ENCODE data around the gene IL36B.

Gene IL36B

DNA sequence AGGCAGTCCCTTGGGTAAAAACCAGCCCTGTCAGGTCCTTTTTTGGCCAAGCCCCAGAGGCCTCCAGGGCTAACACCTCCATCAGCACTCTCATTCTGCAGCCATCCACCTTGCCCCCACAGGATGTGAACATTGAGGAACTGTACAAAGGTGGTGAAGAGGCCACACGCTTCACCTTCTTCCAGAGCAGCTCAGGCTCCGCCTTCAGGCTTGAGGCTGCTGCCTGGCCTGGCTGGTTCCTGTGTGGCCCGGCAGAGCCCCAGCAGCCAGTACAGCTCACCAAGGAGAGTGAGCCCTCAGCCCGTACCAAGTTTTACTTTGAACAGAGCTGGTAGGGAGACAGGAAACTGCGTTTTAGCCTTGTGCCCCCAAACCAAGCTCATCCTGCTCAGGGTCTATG, 22.4 kb upstream of the IL36B start:
- DNase-seq: no peak

DNA sequence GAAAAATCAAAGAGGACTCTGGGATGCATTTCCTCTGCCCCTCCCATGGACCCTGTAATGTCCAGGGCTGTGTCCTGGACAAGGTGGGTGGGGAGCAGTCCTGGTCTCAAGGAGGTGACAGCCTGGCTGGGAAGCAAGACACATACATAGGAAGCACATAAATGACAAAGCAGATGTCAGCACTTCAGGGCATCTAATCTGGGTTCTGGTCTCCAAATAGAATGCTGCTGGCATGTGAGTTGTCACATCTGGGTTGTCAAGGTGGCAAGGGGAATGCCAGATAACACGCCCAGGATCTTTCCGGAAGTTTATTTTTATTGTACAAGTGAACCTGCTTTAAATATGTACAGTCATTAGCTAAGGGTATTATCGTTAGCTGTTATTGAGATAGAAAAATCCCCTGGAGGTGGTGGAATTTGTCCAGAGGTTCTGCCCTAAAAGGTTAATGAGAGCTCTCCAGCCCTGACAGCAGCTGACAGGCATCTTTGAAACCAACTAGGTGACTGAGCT, 20.7 kb upstream of the IL36B start:
- no peak for DNase-seq

DNA sequence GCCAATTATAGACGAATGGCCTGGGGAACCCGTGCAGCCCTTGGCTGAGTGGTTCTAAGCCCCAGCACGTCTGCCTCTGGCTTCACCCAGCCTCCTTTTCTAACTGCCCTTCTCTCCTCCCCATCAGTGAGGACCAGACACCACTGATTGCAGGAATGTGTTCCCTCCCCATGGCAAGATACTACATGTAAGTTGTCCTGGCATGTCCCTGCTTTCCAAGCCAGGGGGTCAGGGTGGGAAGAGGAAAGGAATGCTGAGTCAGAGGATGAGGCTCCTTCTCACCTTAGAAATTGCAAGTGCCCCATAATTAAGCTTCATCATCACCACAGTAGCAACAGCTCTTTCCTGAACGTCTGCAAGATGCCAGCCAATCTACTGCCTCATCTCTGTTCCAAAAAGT, 19.9 kb upstream of the IL36B start:
- DNase-seq: no peak

- no peak for DNase-seq
Observed at GRCh38 chr2:113070606-113070975, 17.9 kb upstream of the IL36B start.

- DNase-seq: no peak
Observed at GRCh38 chr2:113069676-113070605, 17.3 kb upstream of the IL36B start.

- DNase-seq: no peak
Observed at GRCh38 chr2:113068706-113069485, 16.2 kb upstream of the IL36B start.

DNA sequence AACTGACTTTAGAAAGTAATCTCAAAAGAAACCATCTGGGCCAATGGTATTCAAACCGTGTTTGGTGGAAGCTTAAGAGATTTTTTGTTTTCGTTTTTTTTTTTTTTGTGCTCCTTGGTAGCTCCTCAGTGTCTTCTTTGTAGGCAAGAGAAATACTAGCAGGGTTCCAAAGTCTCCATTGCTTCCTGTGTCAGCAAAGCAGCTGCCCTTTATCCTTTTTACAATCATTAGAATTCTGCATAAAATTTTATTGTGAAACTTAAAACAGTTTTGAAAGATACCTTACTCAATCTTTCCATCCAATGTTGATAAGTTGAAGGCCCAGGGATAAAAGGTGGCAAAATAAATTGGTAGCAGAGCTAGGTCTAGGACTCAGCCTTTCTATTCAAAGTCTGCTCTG, 15.6 kb upstream of the IL36B start:
- no peak for DNase-seq

GRCh38 chr2:113067681-113068080, 15.0 kb upstream of the IL36B start, which contains the start of gene IL1F10:
TSS of gene IL1F10 (plus strand) at chr2:113067970. CDS start at chr2:113072739, 4,769 bp downstream.
- no peak for DNase-seq

DNA sequence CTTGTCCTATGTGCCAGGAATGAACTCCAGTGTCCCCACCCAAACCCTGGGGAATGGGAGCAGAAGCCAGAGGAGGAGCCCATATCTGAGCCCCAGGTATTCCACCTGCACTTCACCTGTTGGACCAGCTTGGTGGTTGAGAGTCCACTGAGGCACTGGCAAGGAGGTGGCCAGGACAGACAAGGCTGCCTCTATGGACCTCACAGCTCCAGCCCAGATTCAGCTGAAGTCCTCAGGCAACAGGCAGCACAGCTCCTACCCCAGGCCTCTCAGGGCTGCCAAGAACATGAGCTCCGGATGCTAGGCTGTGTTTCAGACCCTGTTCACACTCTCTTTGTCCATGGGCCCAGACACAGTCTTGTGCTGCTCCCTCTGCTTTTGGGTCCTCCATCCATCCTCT, 12.2 kb upstream of the IL36B start:
- DNase-seq: no peak

DNA sequence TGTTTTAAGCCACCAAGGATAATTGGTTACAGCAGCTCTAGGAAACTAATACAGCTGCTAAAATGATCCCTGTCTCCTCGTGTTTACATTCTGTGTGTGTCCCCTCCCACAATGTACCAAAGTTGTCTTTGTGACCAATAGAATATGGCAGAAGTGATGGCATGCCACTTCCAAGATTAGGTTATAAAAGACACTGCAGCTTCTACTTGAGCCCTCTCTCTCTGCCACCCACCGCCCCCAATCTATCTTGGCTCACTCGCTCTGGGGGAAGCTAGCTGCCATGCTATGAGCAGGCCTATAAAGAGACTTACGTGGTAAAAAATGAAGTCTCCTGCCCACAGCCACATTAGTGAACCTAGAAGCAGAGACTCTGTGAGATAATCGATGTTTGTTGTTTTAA, 11.6 kb upstream of the IL36B start:
- DNase-seq: no peak

DNA sequence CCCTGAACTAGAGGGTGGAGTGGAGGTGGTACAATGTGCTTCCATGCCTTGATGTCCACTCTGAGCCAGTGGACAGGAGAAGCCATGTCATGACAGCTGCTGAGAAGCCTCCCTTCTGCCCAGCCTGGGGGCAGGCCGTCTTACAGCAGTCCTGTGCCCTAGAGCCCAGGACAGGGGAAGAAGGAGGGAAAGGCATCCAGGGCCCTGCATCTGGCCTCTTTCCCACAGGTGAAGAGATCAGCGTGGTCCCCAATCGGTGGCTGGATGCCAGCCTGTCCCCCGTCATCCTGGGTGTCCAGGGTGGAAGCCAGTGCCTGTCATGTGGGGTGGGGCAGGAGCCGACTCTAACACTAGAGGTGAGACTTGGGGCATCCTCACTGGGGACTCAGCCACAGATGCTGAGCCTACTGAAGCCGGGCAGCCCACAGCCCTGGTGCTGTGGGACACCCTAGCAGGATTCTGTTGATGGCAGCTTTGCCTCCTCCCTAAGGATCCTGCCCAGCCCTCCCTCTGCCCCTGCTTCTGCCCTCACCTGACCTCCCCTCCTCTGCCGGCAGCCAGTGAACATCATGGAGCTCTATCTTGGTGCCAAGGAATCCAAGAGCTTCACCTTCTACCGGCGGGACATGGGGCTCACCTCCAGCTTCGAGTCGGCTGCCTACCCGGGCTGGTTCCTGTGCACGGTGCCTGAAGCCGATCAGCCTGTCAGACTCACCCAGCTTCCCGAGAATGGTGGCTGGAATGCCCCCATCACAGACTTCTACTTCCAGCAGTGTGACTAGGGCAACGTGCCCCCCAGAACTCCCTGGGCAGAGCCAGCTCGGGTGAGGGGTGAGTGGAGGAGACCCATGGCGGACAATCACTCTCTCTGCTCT, 9.5 kb upstream of the IL36B start:
- no peak for DNase-seq

GRCh38 chr2:113061241-113061640, 8.6 kb upstream of the IL36B start:
- no peak for DNase-seq

GRCh38 chr2:113060796-113061195, 8.1 kb upstream of the IL36B start:
- no peak for DNase-seq

DNA sequence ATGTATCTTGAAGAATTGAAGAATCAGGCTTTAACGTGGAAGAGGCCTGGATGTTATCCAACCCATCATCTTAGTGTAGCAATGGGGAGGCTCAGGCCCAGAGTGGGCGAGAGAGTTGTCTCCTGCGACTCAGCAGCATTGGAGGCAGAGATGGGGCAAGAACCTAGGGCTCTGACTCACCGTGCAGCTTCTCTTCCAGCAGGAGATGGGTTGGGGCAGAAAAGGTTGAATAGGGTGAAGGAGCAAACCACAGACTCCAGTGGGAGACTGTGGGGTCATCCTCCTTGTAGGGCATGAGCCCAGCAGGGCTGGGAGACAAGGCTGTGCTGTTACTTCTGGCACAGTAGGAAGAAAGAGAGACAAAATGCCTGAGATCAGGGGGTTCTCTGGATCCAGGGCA, 7.7 kb upstream of the IL36B start:
- no peak for DNase-seq

- DNase-seq: no peak
Observed at GRCh38 chr2:113058998-113059960, 6.6 kb upstream of the IL36B start, which contains the start of gene IL36RN. TSS of gene IL36RN (plus strand) at chr2:113059198. CDS start at chr2:113059439, 241 bp downstream.

DNA sequence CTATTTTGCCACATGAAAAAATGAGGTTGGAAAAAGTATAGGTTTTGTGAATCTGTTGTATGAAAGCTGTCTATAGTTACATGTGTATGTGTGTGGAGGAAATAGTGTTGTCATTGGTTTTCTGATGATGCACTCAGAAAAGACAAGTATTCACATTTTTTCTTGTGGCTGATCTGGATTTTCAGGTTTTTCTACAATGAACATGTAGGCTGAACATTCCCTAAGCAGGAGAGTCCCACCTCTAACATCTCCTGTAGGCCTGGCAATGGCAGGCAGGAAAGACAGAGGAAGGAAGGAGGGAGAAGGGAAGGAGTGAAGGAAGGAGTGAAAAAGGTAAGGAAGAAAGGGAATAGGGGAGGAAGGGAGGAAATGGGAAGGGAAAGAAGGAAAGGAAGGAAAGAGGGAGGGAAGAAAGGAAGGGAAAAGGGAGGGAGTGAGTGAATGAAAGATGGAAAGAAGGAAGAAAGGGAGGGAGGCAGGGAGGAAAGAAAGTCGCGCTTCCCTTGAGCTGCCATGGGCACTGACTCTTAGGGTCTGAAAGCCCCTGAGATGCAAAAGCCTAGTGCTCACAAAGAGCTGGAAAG, 5.8 kb upstream of the IL36B start:
- no peak for DNase-seq

DNA sequence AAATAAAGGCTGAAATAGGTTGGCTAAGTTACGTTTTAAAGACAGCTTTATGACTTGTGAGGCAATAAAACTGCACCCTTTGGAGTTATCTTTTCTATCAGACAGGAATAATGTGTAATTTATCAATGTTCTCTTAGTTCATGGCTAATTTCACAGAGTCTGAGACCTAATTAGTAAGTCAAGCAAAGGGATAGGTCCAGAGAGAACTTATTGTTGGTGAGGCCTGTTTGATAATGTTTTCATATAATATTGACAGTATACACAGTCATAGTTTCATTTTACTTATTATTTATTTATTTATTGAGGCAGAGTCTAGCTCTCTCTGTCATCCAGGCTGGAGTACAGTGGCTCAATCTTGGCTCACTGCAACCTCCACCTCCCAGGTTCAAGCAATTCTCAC, 4.5 kb upstream of the IL36B start:
- DNase-seq: no peak

- no peak for DNase-seq
Observed at GRCh38 chr2:113056521-113056920, 3.9 kb upstream of the IL36B start.

DNA sequence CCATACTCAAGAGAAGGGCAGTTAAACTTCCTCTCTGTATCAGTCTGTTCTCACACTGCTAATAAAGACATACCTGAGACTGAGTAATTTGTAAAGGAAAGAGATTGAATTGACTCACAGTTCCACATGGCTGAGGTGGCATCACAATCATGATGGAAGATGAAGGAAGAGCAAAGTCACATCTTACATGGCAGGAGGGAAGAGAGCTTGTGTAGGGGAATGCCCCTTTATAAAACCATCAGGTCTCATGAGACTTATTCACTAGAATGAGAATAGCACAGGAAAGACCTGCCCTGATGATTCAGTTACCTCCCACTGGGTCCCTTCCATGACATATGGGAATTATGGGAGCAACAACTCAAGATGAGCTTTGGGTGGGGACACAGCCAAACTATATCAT, 1.4 kb upstream of the IL36B start:
- no peak for DNase-seq

DNA sequence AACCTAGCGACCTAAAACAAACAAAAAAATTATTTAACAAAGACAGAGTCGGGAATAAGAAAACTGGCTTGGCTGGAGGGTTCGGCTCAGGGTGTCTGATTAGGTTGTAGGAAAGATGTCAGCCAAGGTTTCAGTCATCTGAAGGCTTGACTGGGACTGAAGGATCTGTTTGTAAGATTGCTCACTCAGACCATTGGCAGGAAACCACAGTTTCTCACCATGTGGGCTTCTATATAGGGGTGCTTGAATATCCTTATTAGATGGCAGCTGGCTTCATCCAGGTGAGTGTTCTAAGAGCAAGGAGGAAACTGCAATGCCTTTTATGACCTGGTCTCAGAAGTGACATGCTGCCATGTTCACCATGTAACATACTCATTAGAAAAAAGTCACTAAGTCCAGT, 999 bp upstream of the IL36B start:
- DNase-seq: no peak

All from Kasumi-1 (cell line).